HUES6 (cell line): Measurements from ENCODE around the gene ADAMTS2.

ENCODE experiments used
- H3K27ac ChIP-seq: 2 replicates; pipeline ENCODE4 v1.7.0; 2013; ENCODE audit warnings: low read depth, mild to moderate bottlenecking, low read length, inconsistent platforms
- H3K27me3 ChIP-seq: 2 replicates; pipeline ENCODE4 v1.6.1; 2013; ENCODE audit warnings: low read length; ENCODE audit not compliant: control insufficient read depth, insufficient read depth
- H3K36me3 ChIP-seq: 2 replicates; pipeline ENCODE4 v1.6.1; 2013; ENCODE audit warnings: low read length; ENCODE audit not compliant: control insufficient read depth, insufficient read depth
- H3K4me1 ChIP-seq: 2 replicates; pipeline ENCODE4 v1.6.1; 2013; ENCODE audit warnings: low read length; ENCODE audit not compliant: control insufficient read depth, insufficient read depth
- H3K4me3 ChIP-seq: 2 replicates; pipeline ENCODE4 v1.5.1; 2013; ENCODE audit warnings: low read depth, low read length
- H3K9ac ChIP-seq: one replicate; pipeline ENCODE4 v1.6.1; 2013; ENCODE audit warnings: mild to moderate bottlenecking, low read length
- H3K9me3 ChIP-seq: 2 replicates; pipeline ENCODE4 v1.6.1; 2013; ENCODE audit warnings: low read depth, low read length; ENCODE audit not compliant: control insufficient read depth, insufficient read depth

ADAMTS2 gene

DNA sequence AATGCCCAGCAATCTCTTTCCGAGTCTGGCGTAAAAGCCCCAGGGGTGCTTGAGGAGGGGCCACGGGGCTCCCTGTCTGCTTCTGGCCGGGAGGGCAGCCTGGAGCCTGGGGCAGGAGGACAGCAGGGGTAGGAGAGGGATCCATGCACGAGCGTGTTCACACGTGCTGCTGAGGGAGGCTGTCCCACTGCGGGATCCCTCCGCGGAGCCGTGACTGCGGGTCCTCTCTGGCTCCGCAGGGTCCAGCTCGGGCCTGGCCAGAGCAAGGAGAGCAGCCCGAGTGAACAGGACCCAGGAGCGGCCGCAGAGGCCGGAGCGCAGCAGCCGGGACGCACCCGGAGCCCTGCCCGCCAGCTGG lies 206.7 kb downstream of the ADAMTS2 start:
- Histone ChIP-seq H3K4me3 (no peak overlapping the region), H3K36me3 (no peaks in the 10 kb centered on the region), H3K27me3 (no peaks in the 10 kb centered on the region), H3K4me1 (no peaks in the 10 kb centered on the region), H3K27ac (no peak overlapping the region), H3K9me3 (no peaks in the 10 kb centered on the region), H3K9ac (no peak overlapping the region)

DNA sequence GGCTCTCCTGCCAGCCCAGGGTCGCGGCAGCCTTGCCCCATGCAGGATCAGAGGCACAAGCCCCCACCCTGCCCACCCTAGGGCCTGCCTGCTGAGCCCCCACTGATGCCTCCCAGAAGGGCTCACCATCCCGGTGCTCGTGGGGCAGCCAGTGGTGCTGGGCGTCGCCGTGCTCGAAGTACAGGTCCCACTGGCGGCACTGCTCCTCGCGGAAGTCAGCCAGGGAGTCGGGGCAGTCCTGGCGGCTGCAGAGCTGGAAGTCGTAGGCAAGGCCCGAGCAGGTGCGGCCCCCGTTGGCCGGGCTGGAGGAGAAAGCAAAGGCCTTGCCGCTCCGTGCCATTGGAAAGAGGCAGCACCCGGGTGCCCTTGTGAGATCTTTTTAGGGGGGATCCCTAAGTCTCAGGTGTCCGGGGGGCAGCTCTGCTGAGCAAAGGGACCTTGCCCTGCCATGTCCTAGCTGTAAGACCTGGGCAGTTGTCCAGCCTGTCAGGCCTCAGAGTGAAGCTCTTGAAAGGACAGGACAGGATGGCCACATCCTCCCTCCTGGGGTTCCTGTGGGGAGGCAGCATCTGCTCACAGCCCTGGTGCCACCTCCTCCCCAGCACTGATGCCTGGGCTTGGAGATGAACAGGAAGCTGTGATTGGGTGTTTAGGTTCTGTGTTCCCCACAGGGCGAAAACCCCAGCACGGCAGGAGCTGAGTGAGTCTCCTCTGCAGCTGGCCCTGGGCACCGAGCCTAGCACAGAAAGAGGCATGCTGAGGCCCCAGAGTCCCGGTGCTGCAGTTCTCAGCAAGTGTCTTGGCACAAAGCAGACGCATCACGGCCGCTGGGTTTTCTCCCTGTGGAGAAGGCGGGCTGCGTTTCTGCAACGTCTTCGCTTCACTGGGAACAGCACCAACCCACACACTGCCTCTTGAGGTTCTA lies 207.4 kb downstream of the ADAMTS2 start:
- peaks cover 1% of the 10 kb centered on the region; the same call in 1 of the 2 replicates for H3K9me3 ChIP-seq
- H3K4me3 ChIP-seq: no peak overlapping the region

DNA sequence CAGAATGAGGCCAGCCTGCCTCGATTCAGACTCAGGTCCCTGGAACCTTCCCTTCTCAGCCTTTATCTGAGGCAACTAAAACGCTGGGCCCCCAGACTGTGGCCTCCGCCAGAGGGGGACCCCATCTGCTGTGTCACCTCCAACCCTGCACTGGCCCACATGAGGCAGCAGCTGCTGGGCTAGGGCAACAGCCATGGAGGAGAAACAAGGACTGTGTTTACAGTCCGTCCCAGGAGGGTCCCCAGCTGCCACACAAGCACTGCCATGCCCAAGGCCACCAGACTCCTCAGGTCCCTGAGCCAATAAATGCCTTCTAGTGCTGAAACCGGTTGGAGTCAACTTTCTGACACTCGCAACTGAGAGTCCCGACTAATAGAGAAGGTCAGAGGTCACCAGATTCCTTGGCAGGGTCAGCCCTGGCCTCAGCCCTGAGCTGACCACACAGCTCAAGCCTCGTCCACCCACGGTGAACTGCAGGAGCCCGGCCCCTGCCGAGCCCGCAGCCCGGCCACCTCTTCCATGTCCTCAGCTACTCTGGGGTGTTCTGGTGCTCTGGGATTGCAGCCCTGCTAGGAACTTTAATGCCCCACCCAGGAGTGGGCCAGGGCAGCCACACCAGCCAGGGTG lies 208.1 kb downstream of the ADAMTS2 start:
- peaks cover 5% of the 10 kb centered on the region; the same call in 1 of the 2 replicates for H3K9me3 ChIP-seq
- no peak overlapping the region for H3K27ac ChIP-seq
- no peak overlapping the region for H3K4me3 ChIP-seq

More for the DNA sequence above, 207.4 kb downstream of the ADAMTS2 start:
- Histone ChIP-seq H3K9ac (no peak overlapping the region), H3K4me1 (no peaks in the 10 kb centered on the region), H3K27ac (no peak overlapping the region), H3K27me3 (no peaks in the 10 kb centered on the region), H3K36me3 (no peaks in the 10 kb centered on the region)

DNA sequence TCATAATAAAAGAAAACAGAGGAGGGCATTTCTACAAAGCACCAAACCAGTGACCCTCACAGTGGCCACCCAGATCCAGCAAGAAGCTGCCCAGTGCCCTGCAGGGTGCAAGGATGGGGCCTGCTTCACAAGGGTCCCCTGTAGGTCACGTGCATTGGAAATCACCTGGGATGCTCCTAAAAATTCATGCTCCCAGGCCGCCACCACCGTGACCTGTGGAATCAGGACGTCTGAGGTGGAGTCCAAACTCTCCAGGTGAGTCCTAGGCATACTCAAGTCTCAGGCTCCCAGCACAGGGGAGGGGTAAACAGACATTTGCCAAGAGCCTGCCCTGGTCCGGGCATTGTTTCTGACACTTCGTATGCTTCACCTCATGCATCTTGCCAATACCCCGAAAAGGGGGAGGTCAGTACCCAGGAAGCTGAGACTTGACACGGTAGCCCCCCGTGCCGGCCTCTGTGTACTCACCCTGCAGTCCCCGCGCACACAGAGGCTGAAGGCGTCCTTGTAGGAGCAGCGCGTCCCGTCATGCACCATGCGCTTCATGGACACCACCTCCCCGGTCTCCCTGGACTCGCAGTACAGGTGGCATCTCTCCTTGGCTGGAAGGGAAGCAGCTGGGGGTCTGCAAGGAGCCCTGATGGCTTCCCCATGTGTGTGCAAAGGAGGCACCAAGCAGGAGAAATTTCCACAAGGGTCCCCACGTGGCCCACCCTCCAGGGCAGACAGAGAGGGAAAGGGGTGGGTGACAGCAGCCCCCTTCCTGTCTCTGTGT lies 209.6 kb downstream of the ADAMTS2 start:
- Histone ChIP-seq H3K4me1 (no peaks in the 10 kb centered on the region), H3K27ac (no peak overlapping the region)

More for the DNA sequence above, 208.1 kb downstream of the ADAMTS2 start:
- Histone ChIP-seq H3K9ac (no peak overlapping the region), H3K36me3 (no peaks in the 10 kb centered on the region), H3K4me1 (no peaks in the 10 kb centered on the region), H3K27me3 (no peaks in the 10 kb centered on the region)

DNA sequence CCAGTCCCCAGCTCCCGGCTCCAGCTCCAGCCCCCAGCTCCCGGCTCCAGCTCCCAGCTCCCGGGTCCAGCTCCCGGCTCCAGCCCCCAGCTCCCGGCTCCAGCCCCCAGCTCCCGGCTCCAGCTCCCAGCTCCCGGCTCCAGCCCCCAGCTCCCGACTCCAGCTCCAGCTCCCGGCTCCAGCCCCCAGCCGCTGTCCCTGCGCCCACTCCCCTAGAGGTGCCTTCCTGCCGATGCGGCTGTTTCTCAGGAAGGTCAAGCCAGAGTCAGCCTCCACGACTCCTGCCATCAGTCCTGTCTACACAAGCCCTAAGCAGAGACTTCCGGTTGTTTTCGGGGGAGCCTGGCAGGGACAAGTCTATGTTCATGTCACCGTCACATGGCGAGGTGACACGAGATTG lies 210.3 kb downstream of the ADAMTS2 start:
- Histone ChIP-seq H3K27me3 (no peaks in the 10 kb centered on the region), H3K9me3 (peaks cover 5% of the 10 kb centered on the region; the same call in 1 of the 2 replicates), H3K27ac (no peak overlapping the region), H3K36me3 (no peaks in the 10 kb centered on the region), H3K9ac (no peak overlapping the region), H3K4me3 (no peak overlapping the region), H3K4me1 (no peaks in the 10 kb centered on the region)

More for the DNA sequence above, 209.6 kb downstream of the ADAMTS2 start:
- Histone ChIP-seq H3K36me3 (no peaks in the 10 kb centered on the region), H3K9ac (no peak overlapping the region), H3K4me3 (no peak overlapping the region), H3K27me3 (no peaks in the 10 kb centered on the region), H3K9me3 (peaks cover 5% of the 10 kb centered on the region; the same call in 1 of the 2 replicates)

GRCh38 chr5:179134511-179134910 lies 210.8 kb downstream of the ADAMTS2 start:
- peaks cover 5% of the 10 kb centered on the region; the same call in 1 of the 2 replicates for H3K9me3 ChIP-seq
- H3K36me3 ChIP-seq: no peaks in the 10 kb centered on the region
- no peak overlapping the region for H3K9ac ChIP-seq
- H3K4me1 ChIP-seq: no peaks in the 10 kb centered on the region
- H3K4me3 ChIP-seq: no peak overlapping the region
- no peaks in the 10 kb centered on the region for H3K27me3 ChIP-seq
- H3K27ac ChIP-seq: no peak overlapping the region

- Histone ChIP-seq H3K4me1 (no peaks in the 10 kb centered on the region), H3K27me3 (no peaks in the 10 kb centered on the region), H3K9me3 (peaks cover 5% of the 10 kb centered on the region; the same call in 1 of the 2 replicates), H3K27ac (no peak overlapping the region), H3K4me3 (no peak overlapping the region), H3K36me3 (no peaks in the 10 kb centered on the region), H3K9ac (no peak overlapping the region)
Observed at GRCh38 chr5:179132586-179133355, 212.5 kb downstream of the ADAMTS2 start.

- Histone ChIP-seq H3K27me3 (no peaks in the 10 kb centered on the region), H3K4me1 (no peaks in the 10 kb centered on the region), H3K27ac (no peak overlapping the region), H3K4me3 (no peak overlapping the region), H3K9ac (no peak overlapping the region), H3K36me3 (no peaks in the 10 kb centered on the region), H3K9me3 (peaks cover 5% of the 10 kb centered on the region; the same call in 1 of the 2 replicates)
Observed at GRCh38 chr5:179131886-179132585, 213.2 kb downstream of the ADAMTS2 start.

DNA sequence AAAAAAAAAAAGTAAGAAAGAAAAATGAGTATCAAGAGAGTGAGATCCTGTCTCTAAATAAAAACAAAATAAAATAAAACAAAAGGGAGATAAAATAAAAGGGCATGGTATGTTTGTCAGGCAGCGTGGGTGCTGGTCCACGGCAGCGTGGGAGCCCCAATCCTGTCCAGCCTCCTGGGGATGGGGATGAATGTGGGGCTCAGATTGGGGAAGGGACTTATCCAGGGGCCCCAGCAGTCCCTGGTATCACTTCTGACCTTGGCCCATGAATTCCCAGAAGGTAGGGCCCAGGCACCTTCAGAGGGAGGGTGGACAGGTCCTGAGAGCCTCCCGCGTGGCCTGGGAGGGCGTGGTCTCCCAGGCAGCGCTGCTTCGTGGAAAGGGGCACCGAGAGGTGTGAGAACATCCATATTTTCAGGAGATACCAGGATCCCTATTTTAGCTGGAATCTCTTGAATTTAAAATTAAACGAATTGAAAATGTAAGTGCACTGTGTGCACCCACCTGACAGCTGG lies 213.9 kb downstream of the ADAMTS2 start:
- no peaks in the 10 kb centered on the region for H3K4me1 ChIP-seq
- no peak overlapping the region for H3K27ac ChIP-seq
- H3K9ac ChIP-seq: no peak overlapping the region
- peaks cover 5% of the 10 kb centered on the region; the same call in 1 of the 2 replicates for H3K9me3 ChIP-seq
- no peaks in the 10 kb centered on the region for H3K27me3 ChIP-seq
- H3K4me3 ChIP-seq: no peak overlapping the region
- H3K36me3 ChIP-seq: no peaks in the 10 kb centered on the region
